TTC549 (cell line): ENCODE data around the gene SEC11C.
"Not testable (repeated sequence)": the region's sequence is repeated elsewhere in the genome, so short reads cannot be mapped to it uniquely, and the experiment has no call there.

ENCODE experiments used
- FAIRE-seq: peaks from 2 replicates; lab custom pipeline; 2012; peaks lifted over from hg19 to GRCh38; lab: Jason Lieb, UNC

SEC11C gene

DNA sequence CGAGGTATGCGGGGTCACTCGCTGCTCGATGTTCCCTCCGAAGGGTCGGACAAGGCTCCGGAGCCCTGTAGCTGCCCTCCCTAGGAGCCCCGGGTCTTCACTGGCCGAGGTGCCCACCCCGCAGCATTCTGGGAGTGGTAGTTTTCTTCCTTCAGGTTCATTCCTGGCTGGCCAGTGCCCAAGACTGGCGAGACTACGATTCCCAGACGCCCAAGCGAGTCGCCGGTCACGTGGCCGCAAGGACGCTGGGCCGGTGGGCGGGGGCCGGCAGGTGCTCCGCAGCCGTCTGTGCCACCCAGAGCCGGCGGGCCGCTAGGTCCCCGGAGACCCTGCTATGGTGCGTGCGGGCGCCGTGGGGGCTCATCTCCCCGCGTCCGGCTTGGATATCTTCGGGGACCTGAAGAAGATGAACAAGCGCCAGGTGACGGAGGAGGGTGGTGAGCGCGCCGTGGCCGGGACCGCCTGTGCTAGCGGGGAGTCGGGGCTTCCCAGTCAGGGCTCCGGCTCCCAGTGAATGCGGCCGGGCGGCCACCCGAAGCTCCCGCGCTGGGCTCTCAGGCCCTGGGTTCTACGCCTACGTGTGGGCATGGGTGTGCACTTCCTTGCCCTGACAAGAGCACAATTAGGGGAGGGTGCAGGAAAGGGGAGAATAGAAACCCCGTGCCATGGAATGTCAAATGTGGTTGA is at the start of gene SEC11C:
TSS of gene SEC11C (plus strand) at position 270 of the 687 bp plus-strand sequence. CDS start at position 335, 65 bp downstream.
- peak; percentile 49 for FAIRE-seq

DNA sequence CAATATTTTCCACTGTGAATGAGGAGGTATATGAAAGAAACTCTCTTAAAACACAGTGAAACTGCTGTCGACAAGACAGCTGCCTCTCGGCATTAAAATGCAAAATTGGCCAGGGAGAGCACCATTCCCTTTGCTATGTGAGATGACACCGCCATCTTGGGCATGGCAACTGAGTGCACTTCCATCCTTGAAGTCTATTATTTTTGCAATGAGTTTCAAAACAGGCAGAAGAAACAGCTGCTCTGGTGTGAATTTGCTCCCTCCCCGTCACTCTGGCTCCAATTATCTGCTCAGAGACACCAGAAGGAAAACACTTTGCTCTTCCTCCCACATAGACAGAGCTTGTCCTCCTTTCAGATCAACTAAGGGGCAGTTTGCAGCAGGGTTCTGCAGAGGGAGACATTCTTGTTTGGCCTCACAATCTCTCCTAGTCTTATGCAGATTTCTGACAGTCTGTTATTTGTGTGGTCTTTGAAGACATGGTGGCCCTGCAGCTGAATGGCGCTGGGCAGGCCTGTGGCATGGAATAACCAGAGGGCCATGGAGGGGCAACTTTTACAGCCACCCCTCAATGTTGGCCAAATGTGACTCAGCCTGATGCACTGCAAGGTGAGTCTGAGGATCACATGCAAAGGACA is 48.6 kb upstream of the SEC11C start:
- FAIRE-seq = no peak

DNA sequence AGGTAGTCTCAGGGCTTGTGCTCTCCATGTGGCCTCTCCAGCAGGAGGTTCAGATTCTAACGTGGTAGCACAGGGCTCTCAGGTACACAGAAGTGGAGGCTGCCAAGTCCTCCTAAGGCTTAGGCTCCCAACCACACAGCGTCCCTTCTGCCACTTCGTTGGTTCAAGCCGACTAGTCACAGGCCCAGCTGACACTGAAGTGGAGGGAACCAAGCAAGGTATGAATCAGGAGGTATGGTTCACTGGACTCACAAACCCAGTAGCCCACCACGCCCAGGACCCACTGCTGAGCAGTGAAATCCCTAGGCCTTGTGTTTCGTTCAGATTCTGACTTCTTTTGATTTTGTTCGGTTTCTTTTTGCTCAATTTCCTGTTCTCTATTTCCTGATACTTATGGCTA is 46.0 kb upstream of the SEC11C start:
- FAIRE-seq = no peak

- FAIRE-seq = no peak
These were observed 45.1 kb upstream of the SEC11C start for GRCh38 chr18:59094569-59094968.

DNA sequence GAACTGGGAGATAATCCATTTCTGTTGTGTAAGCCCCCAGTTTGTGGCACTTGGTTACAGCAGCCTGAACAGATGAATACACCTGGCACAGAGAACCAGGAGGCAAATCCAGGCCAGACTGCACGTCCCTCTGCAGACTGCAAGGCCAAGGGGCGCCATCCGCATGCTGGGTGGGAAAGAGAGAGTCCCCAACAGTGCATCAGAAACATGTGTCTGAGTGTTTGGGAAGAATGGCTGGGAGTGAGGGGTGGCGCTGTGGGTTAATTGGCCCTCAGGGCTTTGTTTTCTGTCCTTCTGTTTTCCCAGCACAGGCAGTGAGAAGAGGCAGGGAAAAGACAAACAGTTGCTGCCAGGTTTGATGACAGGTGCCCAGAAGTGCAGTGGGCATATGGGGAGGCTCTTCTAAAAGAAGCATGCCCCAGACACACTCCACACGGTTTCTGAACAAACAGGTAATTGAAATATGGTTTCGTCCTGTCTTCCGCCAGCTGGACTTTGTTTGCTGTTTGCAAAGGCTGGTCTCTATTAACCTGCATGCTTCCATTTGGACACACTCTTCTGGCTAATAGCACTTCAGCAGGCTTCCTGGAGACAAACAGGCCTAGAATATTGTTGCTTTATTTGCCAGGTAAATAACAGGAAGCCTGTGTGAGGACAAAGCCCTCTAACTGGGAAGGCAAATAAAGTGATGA is 43.4 kb upstream of the SEC11C start:
- no peak for FAIRE-seq

GRCh38 chr18:59101830-59102414 is 37.8 kb upstream of the SEC11C start:
- FAIRE-seq = no peak

DNA sequence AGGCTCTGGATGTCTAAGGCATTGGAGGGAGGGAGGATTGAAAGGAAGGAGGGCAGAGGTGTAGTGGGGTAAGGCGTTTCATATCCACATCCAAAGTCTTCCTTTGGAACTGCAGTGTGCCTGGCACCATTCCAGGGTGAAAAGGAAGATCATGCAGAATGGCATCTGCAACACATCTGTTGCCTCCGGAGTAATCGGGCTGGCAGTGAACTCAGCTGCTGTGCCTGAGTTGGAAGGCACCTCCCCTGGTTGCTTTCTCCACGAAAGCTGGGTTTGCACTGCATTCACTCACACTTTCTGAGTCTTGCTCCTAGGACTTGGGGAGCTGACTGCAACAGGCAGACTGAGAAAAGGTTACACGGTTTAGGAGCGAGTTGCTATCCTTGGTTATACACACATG is 30.3 kb upstream of the SEC11C start:
- no peak for FAIRE-seq

GRCh38 chr18:59114160-59114559 is 25.5 kb upstream of the SEC11C start:
- FAIRE-seq = no peak

DNA sequence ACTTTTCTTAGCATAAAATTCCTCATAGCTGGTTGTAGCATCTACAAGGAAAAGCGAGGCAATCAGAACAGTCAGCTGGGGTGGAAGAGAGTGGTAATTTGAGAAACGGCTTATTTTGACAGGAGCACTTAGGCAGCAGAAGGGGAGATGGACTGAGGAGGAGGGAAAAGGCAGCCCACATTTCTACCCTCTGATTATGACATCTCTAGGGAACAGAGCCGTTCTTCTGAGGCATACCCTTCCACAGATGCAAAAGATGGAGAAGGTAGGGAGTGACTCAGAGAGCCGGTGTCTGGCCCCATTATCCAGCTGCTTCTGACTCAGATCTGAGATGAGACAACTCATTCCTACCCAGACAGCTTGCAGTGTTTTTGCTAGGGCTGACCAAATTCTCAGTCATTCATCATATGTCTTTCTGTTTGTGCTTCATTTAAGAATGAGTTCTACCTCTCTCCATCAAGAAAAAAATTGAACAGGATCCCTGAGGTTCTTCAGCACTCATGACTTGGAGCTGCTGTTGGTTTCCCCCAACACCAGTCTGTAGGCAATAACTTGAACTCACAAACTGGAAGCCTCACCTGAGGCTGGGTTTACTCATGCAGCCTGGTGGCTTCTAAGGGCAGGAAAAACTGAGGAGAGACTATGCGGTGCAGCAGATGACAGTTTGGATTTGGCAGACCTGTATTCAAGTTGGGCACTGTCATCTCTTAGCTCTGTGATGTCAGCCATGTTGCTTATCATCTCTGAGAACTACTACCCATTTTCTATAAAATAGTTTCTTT is 15.9 kb upstream of the SEC11C start:
- FAIRE-seq = no peak

DNA sequence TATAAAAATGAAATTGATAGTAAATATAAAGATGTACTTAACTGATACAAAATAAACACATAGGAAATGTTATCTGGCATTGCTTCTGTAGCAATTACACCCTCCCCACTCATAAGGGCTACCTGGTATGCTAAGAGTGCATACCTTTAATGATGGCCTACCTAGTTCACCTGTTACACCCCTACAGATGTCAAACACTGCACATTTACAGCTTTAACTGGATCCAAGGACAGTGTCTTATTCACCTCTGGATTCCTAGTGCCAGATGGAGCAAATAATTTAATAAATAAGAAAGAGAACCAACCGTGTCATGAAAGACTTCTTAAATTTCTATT is 15.3 kb upstream of the SEC11C start:
- no peak for FAIRE-seq

DNA sequence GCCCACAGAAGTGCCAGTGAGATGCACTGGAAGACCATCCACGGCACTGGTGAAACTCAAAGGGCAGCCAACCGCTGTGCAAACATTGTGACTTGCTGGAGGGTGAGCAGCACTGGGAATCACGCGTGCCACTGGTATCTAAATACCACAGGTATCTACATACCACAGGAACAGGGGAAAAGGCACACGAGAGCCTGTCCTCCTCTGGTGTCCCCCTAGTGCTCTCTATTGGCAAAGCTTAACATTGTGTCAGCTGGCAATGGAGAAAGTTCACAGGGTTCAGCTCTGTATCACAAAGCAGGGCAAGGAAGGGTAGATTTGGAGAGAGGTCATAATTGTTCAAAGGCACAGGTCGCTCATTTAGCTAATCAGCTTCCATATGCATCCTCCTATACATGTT is 12.6 kb upstream of the SEC11C start:
- FAIRE-seq = no peak

- no peak for FAIRE-seq
These were observed 9.6 kb upstream of the SEC11C start for GRCh38 chr18:59129951-59130703.

GRCh38 chr18:59132810-59133465 is 6.7 kb upstream of the SEC11C start:
- no peak for FAIRE-seq

DNA sequence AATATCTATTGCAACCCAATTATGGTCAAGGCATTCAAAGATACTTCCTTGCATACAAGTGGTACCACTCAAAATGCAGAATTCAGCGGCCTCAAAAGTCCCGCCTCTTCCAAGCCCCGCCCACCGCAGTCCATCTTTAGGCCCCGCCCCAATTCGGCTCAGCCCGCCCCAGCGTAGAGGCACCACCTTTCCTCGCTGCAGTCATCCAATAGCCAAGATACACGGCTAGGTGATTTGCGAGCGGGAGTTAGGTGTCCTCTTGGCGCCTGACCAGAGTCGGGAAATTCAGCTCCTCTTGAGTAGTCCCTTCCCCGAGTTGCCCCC is 431 bp upstream of the SEC11C start:
- FAIRE-seq = peak; percentile 57

DNA sequence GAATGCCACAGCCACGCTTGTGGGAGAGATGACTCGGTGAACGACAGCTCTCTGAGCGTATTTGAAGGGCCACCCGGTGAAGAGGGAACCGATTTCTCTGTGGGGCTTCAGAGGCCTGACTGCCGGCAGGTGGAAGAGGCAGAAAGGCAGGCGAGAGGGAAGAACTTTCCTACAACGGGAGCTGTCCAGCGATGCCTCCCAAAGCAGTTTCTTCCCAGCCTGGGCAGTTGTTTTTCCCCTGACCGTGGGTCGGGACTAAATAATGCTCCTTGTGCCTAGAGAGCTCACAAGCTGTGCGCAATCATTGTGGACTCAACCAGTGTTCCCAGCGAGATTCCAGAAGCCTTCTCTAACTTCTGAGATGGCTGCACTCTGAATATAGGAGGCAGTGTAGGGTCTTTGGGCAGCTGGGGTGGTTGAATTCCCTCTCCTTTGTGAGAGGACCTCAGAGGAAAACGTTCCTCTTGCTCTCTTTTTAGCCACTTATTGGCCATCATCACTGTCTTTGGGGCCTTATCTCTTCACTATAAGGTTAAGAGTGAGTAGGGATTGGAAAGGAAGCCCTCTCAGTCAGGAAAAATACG is 710 bp downstream of the SEC11C start:
- no peak for FAIRE-seq

DNA sequence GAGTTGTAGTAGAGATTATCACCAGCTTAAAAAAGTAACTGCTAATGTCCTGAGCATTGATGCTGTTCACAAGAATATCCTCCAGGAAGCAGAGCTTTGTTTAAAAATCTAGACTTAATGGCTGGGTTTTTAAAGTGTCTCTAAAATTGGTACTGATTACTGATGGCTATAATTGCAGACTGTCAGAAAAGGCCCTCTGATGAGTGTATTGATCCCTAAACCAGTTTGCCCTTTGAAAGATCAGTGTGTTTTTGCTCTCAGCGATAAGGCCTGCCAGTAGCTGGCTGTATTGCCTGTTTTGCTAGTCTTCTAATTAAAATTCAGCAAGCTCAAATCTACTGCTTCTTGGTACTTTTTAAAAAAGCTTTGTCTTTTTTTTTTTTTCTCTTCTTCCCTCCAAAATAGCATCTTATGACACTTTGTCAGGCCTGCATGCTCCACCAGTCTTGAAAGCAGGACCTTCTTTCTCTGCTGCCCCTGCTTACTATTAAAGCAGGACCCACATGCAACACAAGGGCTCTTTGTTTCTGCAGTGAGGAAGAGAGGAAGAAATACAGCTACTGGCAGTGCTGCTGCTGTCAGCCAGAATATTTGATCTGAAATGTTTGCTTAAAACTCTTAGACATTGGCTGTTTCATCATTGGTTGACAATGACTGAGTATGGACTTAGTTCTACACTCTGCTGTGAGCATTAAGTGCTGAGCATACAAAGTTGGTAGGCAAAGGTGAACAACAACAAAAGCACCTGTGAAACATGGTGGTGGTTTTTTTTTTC is 1.8 kb downstream of the SEC11C start:
- FAIRE-seq = no peak

DNA sequence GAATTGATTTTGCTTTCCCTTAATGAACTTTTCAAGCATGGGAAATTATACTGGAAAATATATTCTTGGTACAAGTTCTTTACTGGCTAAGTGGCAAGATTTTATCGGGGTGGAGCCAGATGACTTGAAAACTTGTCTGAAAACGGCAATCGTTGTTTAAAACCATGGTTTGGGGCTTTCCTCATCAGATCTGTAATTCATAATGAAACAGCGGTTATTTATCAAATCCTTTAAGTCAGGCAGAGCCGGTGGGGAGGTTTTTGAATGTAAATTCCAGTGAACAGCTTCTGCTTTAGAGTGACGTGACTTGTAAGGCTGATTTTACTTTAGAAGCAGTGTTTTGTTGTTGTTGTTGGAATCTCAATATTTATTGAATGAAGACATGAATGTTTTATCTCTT is 2.6 kb downstream of the SEC11C start:
- no peak for FAIRE-seq

DNA sequence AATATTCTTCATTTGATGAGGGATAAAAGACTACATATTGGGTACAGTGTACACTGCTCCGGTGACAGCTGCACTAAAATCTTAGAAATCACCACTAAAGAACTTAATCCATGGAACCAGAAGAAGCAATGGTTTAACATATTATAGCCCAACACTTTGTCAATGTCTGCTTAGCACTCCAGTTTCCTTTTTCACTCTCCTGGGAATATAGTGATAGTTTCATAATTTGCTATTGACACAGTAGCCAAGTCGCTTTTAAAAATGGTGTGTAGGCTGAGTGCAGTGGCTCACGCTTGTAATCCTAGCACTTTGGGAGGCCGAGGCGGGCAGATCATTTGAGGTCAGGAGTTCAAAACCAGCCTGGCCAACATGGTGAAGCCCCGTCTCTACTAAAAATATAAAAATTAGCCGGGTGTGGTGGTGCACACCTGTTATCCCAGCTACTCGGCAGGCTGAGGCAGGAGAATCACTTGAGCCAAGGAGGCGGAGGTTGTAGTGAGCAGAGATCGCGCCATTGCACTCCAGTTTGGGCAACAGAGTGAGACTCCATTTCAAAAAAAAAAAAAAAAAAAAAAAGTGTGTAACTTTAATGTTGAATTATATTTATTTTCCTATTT is 3.2 kb downstream of the SEC11C start:
- FAIRE-seq = not testable (repeated sequence)

GRCh38 chr18:59143441-59143840 is 3.8 kb downstream of the SEC11C start:
- no peak for FAIRE-seq

- no peak for FAIRE-seq
These were observed 4.8 kb downstream of the SEC11C start for GRCh38 chr18:59144483-59144882.
